CD14-positive monocyte (primary cell): ENCODE measurements around the gene GPR142. TPM values are rescaled to one million over a fixed set of nuclear protein-coding genes. Genes with fewer than 3 reads are reported as not detected.

Experiments used
- DNase-seq, 3 donors: peaks; one replicate each; pipeline ENCODE4 v3.0.0-alpha.2; 2011 to 2022
- H2AFZ ChIP-seq: 2 replicates; pipeline ENCODE4 v1.6.0; 2012; ENCODE audit warnings: mild to moderate bottlenecking, low read depth, low read length, inconsistent platforms; ENCODE audit not compliant: insufficient read depth, poor library complexity, severe bottlenecking
- H3K27ac ChIP-seq, 2 donors: 1 replicate in 1 of 2; 2 replicates in 1 of 2; pipeline ENCODE4 v1.5.1; 2012 to 2013; ENCODE audit warnings: low read length in 2 of 2, control low read depth in 1 of 2, inconsistent platforms in 1 of 2, low read depth in 1 of 2, mild to moderate bottlenecking in 1 of 2
- H3K27me3 ChIP-seq, 2 donors: one replicate each; pipeline versions ENCODE4 v1.6.0 to v1.6.1; 2011 to 2013; ENCODE audit warnings: low read length in 2 of 2; ENCODE audit not compliant: control insufficient read depth in 2 of 2, insufficient read depth in 2 of 2
- H3K36me3 ChIP-seq, 2 donors: replicated peaks in 1 of 2; 1 replicate in 1 of 2; 2 replicates in 1 of 2; pipeline versions ENCODE4 v1.5.1 to v1.6.1; 2012 to 2013; ENCODE audit warnings: low read length in 2 of 2, control low read depth in 1 of 2, inconsistent platforms in 1 of 2, mild to moderate bottlenecking in 1 of 2; ENCODE audit not compliant: insufficient read depth in 2 of 2, control insufficient read depth in 1 of 2
- H3K4me1 ChIP-seq, 2 donors: 1 replicate in 1 of 2; 2 replicates in 1 of 2; pipeline versions ENCODE4 v1.5.1 to v1.6.1; 2012 to 2013; ENCODE audit warnings: low read length in 2 of 2, control low read depth in 1 of 2, inconsistent platforms in 1 of 2, mild to moderate bottlenecking in 1 of 2, moderate library complexity in 1 of 2; ENCODE audit not compliant: insufficient read depth in 2 of 2, control insufficient read depth in 1 of 2
- H3K4me2 ChIP-seq: replicated peaks from 2 replicates; pipeline ENCODE3; 2012; ENCODE audit warnings: low read length, moderate library complexity, mild to moderate bottlenecking; ENCODE audit not compliant: poor library complexity, severe bottlenecking; ENCODE audit errors: extremely low read depth
- H3K4me3 ChIP-seq, 3 experiments: fragments of 200-600 bp in 1 of 3; sonication (generic) in 1 of 3; replicated peaks in 1 of 3; 1 replicate in 2 of 3; 2 replicates in 1 of 3; pipeline ENCODE4 v1.5.1; 2011 to 2013; ENCODE audit warnings: low read length in 3 of 3, mild to moderate bottlenecking in 3 of 3, control low read depth in 2 of 3, low read depth in 2 of 3, inconsistent platforms in 1 of 3, moderate library complexity in 1 of 3
- H3K79me2 ChIP-seq: 2 replicates; pipeline ENCODE4 v1.6.0; 2012; ENCODE audit warnings: mild to moderate bottlenecking, control low read depth, inconsistent platforms, low read length, moderate library complexity; ENCODE audit not compliant: insufficient read depth
- H3K9ac ChIP-seq: 2 replicates; pipeline ENCODE4 v1.6.0; 2017; ENCODE audit warnings: low read length, mild to moderate bottlenecking; ENCODE audit not compliant: insufficient read depth, poor library complexity, severe bottlenecking
- H3K9me3 ChIP-seq, 2 donors: replicated peaks in 1 of 2; 1 replicate in 1 of 2; 2 replicates in 1 of 2; pipeline versions ENCODE4 v1.5.1 to v1.6.1; 2012 to 2013; ENCODE audit warnings: low read length in 2 of 2, control low read depth in 1 of 2; ENCODE audit not compliant: control insufficient read depth in 1 of 2, insufficient read depth in 1 of 2
- H4K20me1 ChIP-seq: 2 replicates; pipeline ENCODE4 v1.6.0; 2012; ENCODE audit warnings: mild to moderate bottlenecking, low read length, control low read depth, moderate library complexity; ENCODE audit not compliant: insufficient read depth
- H3K27ac Mint-ChIP-seq, 7 donors: one replicate each; pipeline ENCODE4 v1.8.0; 2020; ENCODE audit warnings: mild to moderate bottlenecking in 7 of 7, mixed read lengths in 7 of 7, moderate library complexity in 6 of 7, inconsistent platforms in 2 of 7
- H3K27me3 Mint-ChIP-seq, 3 donors: one replicate each; pipeline ENCODE4 v1.8.0; 2021 to 2022; ENCODE audit warnings: low read depth in 3 of 3, mild to moderate bottlenecking in 3 of 3, mixed read lengths in 3 of 3, moderate library complexity in 3 of 3, inconsistent platforms in 1 of 3
- H3K36me3 Mint-ChIP-seq, 2 donors: one replicate each; pipeline ENCODE4 v1.8.0; 2020; ENCODE audit warnings: mixed read lengths in 2 of 2, inconsistent platforms in 1 of 2, mild to moderate bottlenecking in 1 of 2
- H3K4me1 Mint-ChIP-seq: one replicate; pipeline ENCODE4 v1.8.0; 2020; ENCODE audit warnings: mild to moderate bottlenecking, mixed read lengths
- H3K4me3 Mint-ChIP-seq, 2 donors: one replicate each; pipeline ENCODE4 v1.8.0; 2020; ENCODE audit warnings: mild to moderate bottlenecking in 2 of 2, mixed read lengths in 2 of 2, moderate library complexity in 1 of 2
- H3K9me3 Mint-ChIP-seq, 7 donors: one replicate each; pipeline ENCODE4 v1.8.0; 2020 to 2022; ENCODE audit warnings: mixed read lengths in 7 of 7, mild to moderate bottlenecking in 6 of 7, moderate library complexity in 6 of 7, inconsistent platforms in 2 of 7
- CTCF ChIP-seq: fragments of 200-600 bp; IDR thresholded peaks from one replicate; pipeline ENCODE4 v1.8.0; 2022; ENCODE audit warnings: antibody characterized with exemption, mild to moderate bottlenecking
- WGBS: methylation state at CpG from one replicate; pipeline ENCODE4 v1.1.5; 2013; ENCODE audit warnings: missing lambda C conversion rate; ENCODE audit not compliant: insufficient coverage; 5-methylcytosine and 5-hydroxymethylcytosine counted together
- intact Hi-C, 2 donors: fragments of 100-400 bp; cut with micrococcal nuclease; formaldehyde crosslinking; loops; one replicate each; pipeline versions ENCODE4 v1.15.0 to v1.15.1; 2023
- polyA plus RNA-seq, 3 donors: library from polyadenylated mRNA; depleted of rRNA in 1 of 3; unstranded in 2 of 3; stranded (reverse) in 1 of 3; fragments of 300-500 nt in 2 of 3; fragments of >200 nt in 1 of 3; fragmentation: Illumina TruSeq in 2 of 3; gene quantifications; 1 replicate in 2 of 3; 2 replicates in 1 of 3; pipeline ENCODE4 v1.2.3, GENCODE V29; 2012 to 2021

Gene GPR142
- polyA plus RNA-seq, 3 donors = not detected

DNA sequence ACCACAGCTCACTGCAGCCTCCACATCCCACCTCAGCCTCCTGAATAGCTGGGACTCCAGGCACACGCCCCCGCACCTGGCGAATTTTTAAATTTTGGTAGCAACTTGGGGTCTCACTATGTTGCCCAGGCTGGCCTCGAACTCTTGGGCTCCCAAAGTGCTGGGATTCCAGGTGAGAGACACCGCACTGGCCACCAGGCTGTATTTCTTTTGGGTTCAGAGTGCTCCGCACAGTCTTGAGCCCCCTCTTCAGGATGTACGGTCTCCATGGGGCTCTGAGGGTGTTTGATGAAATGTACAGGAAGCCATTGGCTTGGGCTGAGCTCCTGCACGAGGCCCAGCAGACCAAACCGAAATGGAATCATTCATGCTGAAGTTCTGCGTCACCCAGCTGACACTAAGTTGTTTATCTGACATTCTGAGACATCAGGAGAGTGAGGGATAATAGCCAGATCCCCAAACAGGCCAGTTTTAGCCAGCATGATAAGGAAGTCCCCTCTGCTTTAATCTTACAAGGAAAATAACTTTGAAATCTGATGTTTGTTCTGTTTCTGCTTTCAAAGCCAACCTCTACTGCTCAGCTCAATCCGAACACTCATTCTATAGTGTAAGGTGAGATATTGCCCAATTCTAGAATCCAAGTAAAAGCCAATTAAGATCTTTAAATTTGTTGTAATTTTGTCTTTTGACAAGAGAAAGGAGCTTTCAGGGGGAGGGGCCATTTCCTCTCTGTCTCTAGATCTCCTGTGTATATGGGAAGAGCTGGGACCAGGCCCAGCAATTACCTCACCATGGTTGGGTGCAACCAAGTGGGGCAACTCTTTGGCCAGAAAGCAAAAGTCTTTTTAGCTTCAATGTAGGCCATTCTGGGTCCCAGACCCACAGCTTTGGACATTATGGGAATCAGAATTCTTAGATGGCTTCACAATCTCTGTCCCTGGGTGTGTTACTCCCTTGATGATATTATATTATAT, 23.7 kb downstream of the GPR142 start:
- H3K36me3 ChIP-seq = no peaks in the 10 kb centered on the region
- H3K27ac Mint-ChIP-seq = no peak overlapping the region
- H2AFZ ChIP-seq = no peak overlapping the region
- no peaks in the 10 kb centered on the region for H3K27me3 ChIP-seq
- H3K4me1 ChIP-seq = peaks cover 15 to 30% of the 10 kb centered on the region in 2 donors
- H3K27ac ChIP-seq = no peak overlapping the region
- intact Hi-C loops = no loop called here
- no peaks in the 10 kb centered on the region for H4K20me1 ChIP-seq
- WGBS = 91% methylated on average over 10 of the region's 11 CpGs
- H3K9me3 Mint-ChIP-seq = peaks cover 3 to 14% (median 9%) of the 10 kb centered on the region in 7 donors
- no peak for TF ChIP-seq CTCF
- H3K9ac ChIP-seq = no peak overlapping the region
- H3K36me3 Mint-ChIP-seq = peaks cover 0 to 4% of the 10 kb centered on the region in 2 donors
- H3K9me3 ChIP-seq = peaks cover 0 to 11% of the 10 kb centered on the region in 2 donors
- no peak overlapping the region for H3K4me3 Mint-ChIP-seq
- DNase-seq = no peak
- H3K79me2 ChIP-seq = no peaks in the 10 kb centered on the region
- peaks cover 37% of the 10 kb centered on the region for H3K4me1 Mint-ChIP-seq
- H3K27me3 Mint-ChIP-seq = peaks cover 6 to 12% (median 11%) of the 10 kb centered on the region in 3 donors
- H3K4me3 ChIP-seq = no peak overlapping the region
- no peak overlapping the region for H3K4me2 ChIP-seq

GRCh38 chr17:74391771-74392170, 24.5 kb downstream of the GPR142 start:
- H3K9me3 ChIP-seq = peaks cover 0 to 11% of the 10 kb centered on the region in 2 donors
- H3K9ac ChIP-seq = no peak overlapping the region
- no peaks in the 10 kb centered on the region for H3K27me3 ChIP-seq
- Mint-ChIP-seq H3K27me3 (peaks cover 4 to 11% (median 11%) of the 10 kb centered on the region in 3 donors), H3K27ac (peak overlapping the region in 1 of 7 donors; percentile 54), H3K4me3 (no peak overlapping the region), H3K4me1 (peaks cover 30% of the 10 kb centered on the region), H3K36me3 (peaks cover 0 to 4% of the 10 kb centered on the region in 2 donors), H3K9me3 (peaks cover 3 to 14% (median 9%) of the 10 kb centered on the region in 7 donors)
- no peak overlapping the region for H2AFZ ChIP-seq
- H4K20me1 ChIP-seq = no peaks in the 10 kb centered on the region
- WGBS = 0% methylated on average over 4 of the region's 5 CpGs
- no peak overlapping the region for H3K4me2 ChIP-seq
- DNase-seq = peak; percentile 42 to 51 (median 47)
- H3K79me2 ChIP-seq = no peaks in the 10 kb centered on the region
- H3K4me3 ChIP-seq = no peak overlapping the region
- peaks cover 10 to 22% of the 10 kb centered on the region in 2 donors for H3K4me1 ChIP-seq
- no peak for TF ChIP-seq CTCF
- H3K36me3 ChIP-seq = no peaks in the 10 kb centered on the region
- H3K27ac ChIP-seq = no peak overlapping the region
- intact Hi-C loops = no loop called here
